GM12891 (cell line): ENCODE results near the gene WDFY3.

Source experiments
- POLR2A ChIP-seq: IDR thresholded peaks from 2 replicates; pipeline ENCODE4 v1.6.1; 2011; ENCODE audit warnings: low read depth, low read length, control low read depth
- POLR2AphosphoS5 ChIP-seq: IDR thresholded peaks from 2 replicates; pipeline ENCODE4 v1.6.1; 2011; ENCODE audit warnings: low read depth, low read length, control low read depth
- SPI1 ChIP-seq: IDR thresholded peaks from 2 replicates; pipeline ENCODE4 v1.6.1; 2011; ENCODE audit warnings: low read depth, low read length, control low read depth
- TAF1 ChIP-seq: IDR thresholded peaks from 2 replicates; pipeline ENCODE4 v1.6.1; 2011; ENCODE audit warnings: low read depth, low read length, control low read depth

DNA sequence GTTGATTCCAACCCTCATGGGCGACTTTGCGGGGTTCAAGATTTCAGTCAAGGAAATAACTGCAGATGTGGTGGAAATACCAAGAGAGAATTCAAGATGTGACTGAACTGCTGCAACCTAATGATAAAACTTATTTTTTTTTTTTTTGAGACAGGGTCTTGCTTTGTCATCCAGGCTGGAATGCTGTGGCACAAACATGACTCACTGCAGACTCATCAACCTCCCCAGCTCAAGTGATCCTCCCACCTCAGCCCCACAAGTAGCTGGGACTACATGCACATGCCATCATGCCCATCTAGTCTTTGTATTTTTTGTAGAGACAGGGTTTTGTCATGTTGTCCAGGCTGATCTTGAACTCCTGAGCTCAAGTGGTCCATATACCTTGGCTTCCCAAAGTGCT, 19.5 kb upstream of the WDFY3 start:
- TF ChIP-seq SPI1 (no peak), TAF1 (no peak), POLR2AphosphoS5 (no peak), POLR2A (no peak)
